Uterus (tissue), 4 donors: ENCODE results near the gene MRPL44. TPM values are rescaled to one million over a fixed set of nuclear protein-coding genes. Genes with fewer than 3 reads are reported as not detected.

Experiments used
- DNase-seq, 2 donors: peaks; one replicate each; pipeline ENCODE4 v3.0.0-alpha.2; 2019 to 2020
- H3K27ac ChIP-seq, 2 donors: fragments of 200-600 bp; sonication (generic); 1 replicate in 1 of 2; 2 replicates in 1 of 2; pipeline ENCODE4 v1.5.1; 2016 to 2018
- H3K27me3 ChIP-seq, 2 donors: fragments of 200-600 bp; sonication (generic); one replicate each; pipeline ENCODE4 v1.5.1; 2018 to 2019; ENCODE audit warnings: control low read depth in 1 of 2
- H3K36me3 ChIP-seq, 2 donors: fragments of 200-600 bp; sonication (generic); one replicate each; pipeline ENCODE4 v1.5.1; 2019; ENCODE audit warnings: control low read depth in 1 of 2
- H3K4me1 ChIP-seq, 2 donors: fragments of 200-600 bp; sonication (generic); one replicate each; pipeline ENCODE4 v1.5.1; 2018 to 2019; ENCODE audit warnings: control low read depth in 1 of 2
- H3K4me3 ChIP-seq, 2 donors: fragments of 200-600 bp; sonication (generic); 1 replicate in 1 of 2; 2 replicates in 1 of 2; pipeline ENCODE4 v1.5.1; 2018 to 2019; ENCODE audit warnings: mild to moderate bottlenecking in 1 of 2
- H3K9me3 ChIP-seq, 2 donors: fragments of 200-600 bp; sonication (generic); one replicate each; pipeline ENCODE4 v1.5.1; 2019; ENCODE audit warnings: control low read depth in 1 of 2
- CTCF ChIP-seq, 4 experiments: fragments of 200-600 bp in 2 of 4; fragments of 450-650 bp in 2 of 4; sonication (generic) in 2 of 4; IDR thresholded peaks; one replicate each; pipeline ENCODE4 v1.5.1; 2016 to 2019; ENCODE audit warnings: antibody characterized with exemption in 4 of 4, mild to moderate bottlenecking in 2 of 4, moderate library complexity in 1 of 4
- POLR2A ChIP-seq, 2 donors: fragments of 450-650 bp; IDR thresholded peaks; one replicate each; pipeline ENCODE4 v1.6.1; 2016; ENCODE audit warnings: antibody characterized with exemption in 2 of 2, mild to moderate bottlenecking in 1 of 2, moderate library complexity in 1 of 2
- intact Hi-C: fragments of 100-400 bp; cut with DNase I; formaldehyde crosslinking; loops from one replicate; pipeline ENCODE4 v1.15.1; 2023; ENCODE audit warnings: low total_unique reads
- total RNA-seq, 4 donors: library from RNA; depleted of rRNA in 3 of 4; stranded (reverse); fragments of >200 nt in 3 of 4; gene quantifications; one replicate each; pipeline versions ENCODE4 v1.1.0 to v1.2.4, GENCODE V29; 2014 to 2023
- donor health status: DM: yes; HTN: yes; CAD: no.

The MRPL44 gene
- total RNA-seq, 4 donors from 2014 or later = 5.9 to 45.3 (median 13.8) TPM

- DNase-seq = no peak
- no peak overlapping the region for H3K4me3 ChIP-seq
- no peaks in the 10 kb centered on the region for H3K9me3 ChIP-seq
- H3K27me3 ChIP-seq = no peaks in the 10 kb centered on the region
- H3K27ac ChIP-seq = no peak overlapping the region
- intact Hi-C loops = no loop called here
- TF ChIP-seq CTCF (IDR thresholded peaks at IDR 0.05) (no peak), POLR2A (IDR thresholded peaks at IDR 0.05) (no peak)
- H3K4me1 ChIP-seq = no peaks in the 10 kb centered on the region
- H3K36me3 ChIP-seq = no peaks in the 10 kb centered on the region
Observed at GRCh38 chr2:223949241-223949840, 7.9 kb upstream of the MRPL44 start.

GRCh38 chr2:223950448-223951347 is 6.6 kb upstream of the MRPL44 start:
- no peak overlapping the region for H3K4me3 ChIP-seq
- no peaks in the 10 kb centered on the region for H3K27me3 ChIP-seq
- no peaks in the 10 kb centered on the region for H3K9me3 ChIP-seq
- no peak for TF ChIP-seq CTCF (IDR thresholded peaks at IDR 0.05)
- no peak for TF ChIP-seq POLR2A (IDR thresholded peaks at IDR 0.05)
- no peak for DNase-seq
- no peaks in the 10 kb centered on the region for H3K36me3 ChIP-seq
- intact Hi-C loops = no loop called here
- H3K27ac ChIP-seq = no peak overlapping the region
- no peaks in the 10 kb centered on the region for H3K4me1 ChIP-seq

- no peak for TF ChIP-seq CTCF (IDR thresholded peaks at IDR 0.05)
- no peak for TF ChIP-seq POLR2A (IDR thresholded peaks at IDR 0.05)
- intact Hi-C loops = no loop called here
Observed at GRCh38 chr2:223952280-223952968, 4.8 kb upstream of the MRPL44 start.

GRCh38 chr2:223954401-223954800 is 2.9 kb upstream of the MRPL44 start:
- Histone ChIP-seq H3K27me3 (no peaks in the 10 kb centered on the region), H3K36me3 (no peaks in the 10 kb centered on the region), H3K9me3 (no peaks in the 10 kb centered on the region), H3K27ac (no peak overlapping the region), H3K4me3 (no peak overlapping the region), H3K4me1 (peaks cover 0 to 5% of the 10 kb centered on the region in 2 donors)
- intact Hi-C loops = no loop called here
- DNase-seq = no peak
- no peak for TF ChIP-seq CTCF (IDR thresholded peaks at IDR 0.05)
- no peak for TF ChIP-seq POLR2A (IDR thresholded peaks at IDR 0.05)

More at GRCh38 chr2:223952280-223952968, 4.8 kb upstream of the MRPL44 start:
- Histone ChIP-seq H3K9me3 (no peaks in the 10 kb centered on the region), H3K4me3 (no peak overlapping the region), H3K27ac (no peak overlapping the region), H3K36me3 (no peaks in the 10 kb centered on the region), H3K27me3 (no peaks in the 10 kb centered on the region), H3K4me1 (peaks cover 0 to 5% of the 10 kb centered on the region in 2 donors)
- DNase-seq = no peak
